ENCODE results near the gene CA10. TPM values are rescaled to one million over a fixed set of nuclear protein-coding genes. Genes with fewer than 3 reads are reported as not detected.

The CA10 gene
- total and polyA plus RNA-seq, 4 donors: not detected

DNA sequence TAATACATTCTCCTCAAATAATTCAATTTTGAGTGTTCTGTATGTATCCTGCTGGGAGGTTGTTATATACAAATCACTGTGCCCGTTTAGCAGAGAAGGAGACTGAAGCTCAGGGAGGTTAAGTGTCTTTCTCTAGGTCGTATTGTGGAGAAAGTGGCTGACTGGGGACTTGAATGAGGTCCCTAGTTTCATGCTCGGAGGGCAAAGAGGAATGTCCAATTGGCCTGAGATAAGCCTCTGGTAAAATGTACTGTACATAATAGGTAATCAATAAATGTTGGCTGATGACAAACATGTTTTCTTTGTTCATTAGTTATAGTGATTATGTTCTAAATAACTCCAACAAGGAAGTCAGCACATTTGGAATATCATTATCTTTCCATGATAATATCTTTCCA is 455.6 kb downstream of the CA10 start:
- ATAC-seq (ENCODE audit: low FRiP score): no peak
- Histone ChIP-seq H3K4me3 (ENCODE audit: low read length in 2 of 2) (no peak overlapping the region), H3K27ac (ENCODE audit: low read depth in 1 of 2, low read length in 2 of 2) (no peak overlapping the region), H3K9me3 (ENCODE audit: control insufficient read depth, low read length) (no peaks in the 10 kb centered on the region), H3K36me3 (ENCODE audit: control insufficient read depth in 1 of 2, insufficient read depth in 2 of 2, low read length in 1 of 2) (no peaks in the 10 kb centered on the region), H3K27me3 (ENCODE audit: control insufficient read depth in 1 of 2, insufficient read depth in 2 of 2, low read length in 1 of 2) (no peaks in the 10 kb centered on the region), H3K4me1 (ENCODE audit: control insufficient read depth in 1 of 2, insufficient read depth in 2 of 2, low read length in 2 of 2) (peaks cover 0 to 10% of the 10 kb centered on the region in 2 donors)
- intact Hi-C loops (cut with DNase I): no loop called here
- WGBS, 2 donors: 53% methylated on average over 3 of the region's 3 CpGs
- no peak for DNase-seq

DNA sequence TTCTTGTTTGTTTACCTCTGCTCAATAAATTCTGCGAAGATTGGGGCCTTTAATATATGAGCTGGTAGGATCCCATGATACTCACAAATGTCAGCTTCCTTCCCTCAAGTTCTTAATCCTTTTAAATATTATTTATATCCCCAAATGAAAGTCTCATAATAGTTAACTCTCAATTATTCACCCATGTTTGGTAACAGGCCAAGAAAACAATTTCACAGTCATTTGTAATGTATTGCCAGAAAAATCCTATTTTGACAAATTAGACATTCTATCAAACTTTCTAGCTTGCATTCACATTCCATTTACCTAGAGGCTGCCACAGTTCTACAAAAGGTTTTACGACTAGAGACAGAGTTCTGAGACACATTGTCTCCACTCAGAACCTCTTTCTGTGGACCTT is 457.0 kb downstream of the CA10 start:
- H3K4me1 ChIP-seq (ENCODE audit: control insufficient read depth in 1 of 2, insufficient read depth in 2 of 2, low read length in 2 of 2): peaks cover 0 to 10% of the 10 kb centered on the region in 2 donors
- H3K27ac ChIP-seq (ENCODE audit: low read depth in 1 of 2, low read length in 2 of 2): no peak overlapping the region
- WGBS, 2 donors: 57% methylated on average over 2 of the region's 2 CpGs
- H3K9me3 ChIP-seq (ENCODE audit: control insufficient read depth, low read length): no peaks in the 10 kb centered on the region
- ATAC-seq (ENCODE audit: low FRiP score): no peak
- no peaks in the 10 kb centered on the region for H3K27me3 ChIP-seq (ENCODE audit: control insufficient read depth in 1 of 2, insufficient read depth in 2 of 2, low read length in 1 of 2)
- DNase-seq: no peak
- no peak overlapping the region for H3K4me3 ChIP-seq (ENCODE audit: low read length in 2 of 2)
- intact Hi-C loops (cut with DNase I): no loop called here
- no peaks in the 10 kb centered on the region for H3K36me3 ChIP-seq (ENCODE audit: control insufficient read depth in 1 of 2, insufficient read depth in 2 of 2, low read length in 1 of 2)

DNA sequence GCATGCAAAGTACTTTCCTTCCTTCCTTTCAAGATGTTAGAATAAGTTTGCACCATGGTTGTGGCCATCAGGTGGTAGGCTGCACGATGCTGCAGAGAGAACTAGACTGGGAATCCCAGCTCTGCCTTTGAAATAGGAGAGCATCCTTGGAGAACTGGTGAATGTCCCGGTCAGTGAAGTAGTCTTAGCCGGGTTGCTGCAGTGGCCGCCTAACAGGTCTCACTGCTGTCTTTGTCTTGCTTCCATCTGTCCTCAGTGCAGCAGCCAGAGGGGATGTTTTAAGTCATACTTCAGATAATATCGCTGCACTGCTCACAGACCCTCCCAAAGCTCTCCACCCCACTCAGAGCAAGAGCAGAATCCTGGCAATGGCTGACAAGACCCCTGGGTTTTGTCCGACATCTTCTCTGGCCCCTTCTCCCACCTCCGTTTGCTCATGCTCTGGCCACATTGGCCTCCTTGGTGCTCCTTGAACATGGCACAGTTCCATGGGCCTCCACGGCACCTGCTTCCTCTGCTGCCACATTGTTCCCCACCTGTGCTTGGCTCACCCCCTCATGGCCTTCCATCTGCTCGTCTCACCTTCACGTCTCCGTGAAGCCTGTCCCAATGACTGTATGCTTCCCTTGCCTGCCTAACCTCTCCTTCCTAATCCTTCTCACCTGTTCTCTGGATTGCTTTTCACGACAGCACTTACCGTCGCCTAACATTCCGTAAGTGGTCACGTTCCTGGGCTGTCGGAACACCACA is 458.3 kb downstream of the CA10 start:
- intact Hi-C loops (cut with DNase I): no loop called here

DNA sequence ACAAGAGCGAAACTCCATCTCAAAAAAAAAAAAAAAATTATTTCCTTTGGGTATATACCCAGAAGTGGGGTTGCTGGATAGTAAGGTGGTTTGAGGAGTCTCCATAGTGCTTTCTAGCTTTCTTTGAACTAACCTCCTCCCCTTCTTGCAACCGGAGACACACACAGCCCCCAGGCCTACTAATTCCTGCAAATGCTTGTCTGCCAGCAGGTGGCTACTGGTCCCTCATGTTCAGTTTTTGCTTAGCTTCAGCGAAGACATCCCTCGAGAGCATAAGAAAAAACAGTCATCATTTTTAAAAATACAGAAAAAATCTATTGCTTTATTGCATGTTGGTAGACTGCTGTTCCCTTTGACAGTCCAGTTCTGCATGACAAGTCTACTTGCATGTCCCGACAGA is 459.2 kb downstream of the CA10 start:
- DNase-seq (no peak), ATAC-seq (ENCODE audit: low FRiP score) (no peak)
- Histone ChIP-seq H3K4me3 (ENCODE audit: low read length in 2 of 2) (no peak overlapping the region), H3K9me3 (ENCODE audit: control insufficient read depth, low read length) (no peaks in the 10 kb centered on the region), H3K36me3 (ENCODE audit: control insufficient read depth in 1 of 2, insufficient read depth in 2 of 2, low read length in 1 of 2) (no peaks in the 10 kb centered on the region), H3K27me3 (ENCODE audit: control insufficient read depth in 1 of 2, insufficient read depth in 2 of 2, low read length in 1 of 2) (no peaks in the 10 kb centered on the region), H3K27ac (ENCODE audit: low read depth in 1 of 2, low read length in 2 of 2) (no peak overlapping the region), H3K4me1 (ENCODE audit: control insufficient read depth in 1 of 2, insufficient read depth in 2 of 2, low read length in 2 of 2) (peaks cover 0 to 9% of the 10 kb centered on the region in 2 donors)
- 89 to 92% methylated on average over 5 of the region's 5 CpGs for WGBS, 2 donors
- intact Hi-C loops (cut with DNase I): no loop called here

More for the DNA sequence above, 458.3 kb downstream of the CA10 start:
- 94 to 95% methylated on average over 17 of the region's 17 CpGs for WGBS, 2 donors
- H3K4me1 ChIP-seq (ENCODE audit: control insufficient read depth in 1 of 2, insufficient read depth in 2 of 2, low read length in 2 of 2): peaks cover 0 to 10% of the 10 kb centered on the region in 2 donors
- no peak overlapping the region for H3K27ac ChIP-seq (ENCODE audit: low read depth in 1 of 2, low read length in 2 of 2)
- H3K36me3 ChIP-seq (ENCODE audit: control insufficient read depth in 1 of 2, insufficient read depth in 2 of 2, low read length in 1 of 2): no peaks in the 10 kb centered on the region
- no peak overlapping the region for H3K4me3 ChIP-seq (ENCODE audit: low read length in 2 of 2)
- H3K27me3 ChIP-seq (ENCODE audit: control insufficient read depth in 1 of 2, insufficient read depth in 2 of 2, low read length in 1 of 2): no peaks in the 10 kb centered on the region
- ATAC-seq (ENCODE audit: low FRiP score): no peak
- H3K9me3 ChIP-seq (ENCODE audit: control insufficient read depth, low read length): no peaks in the 10 kb centered on the region
- DNase-seq: no peak

DNA sequence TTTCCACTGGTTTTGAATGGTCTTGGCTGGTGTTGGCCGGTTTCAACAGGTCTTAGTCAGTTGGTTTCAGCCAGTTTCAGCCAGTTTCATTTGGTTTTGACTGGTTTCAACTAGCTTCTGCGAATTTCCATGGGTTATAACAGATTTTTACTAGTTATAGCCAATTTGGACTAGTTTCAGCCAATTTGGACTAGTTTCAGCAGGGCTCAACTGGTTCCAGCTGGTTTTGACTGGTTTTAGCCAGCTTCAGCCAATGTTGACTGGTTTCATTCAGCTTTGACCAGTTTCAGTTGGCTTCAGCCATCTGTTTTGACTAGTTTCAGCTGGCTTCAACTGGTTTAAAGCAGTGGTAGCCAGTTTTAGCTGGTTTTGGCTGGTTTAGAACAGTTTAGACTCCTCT is 465.6 kb downstream of the CA10 start:
- WGBS, 2 donors: 73 to 76% methylated on average over 2 of the region's 2 CpGs
- H3K9me3 ChIP-seq (ENCODE audit: control insufficient read depth, low read length): peaks cover 2% of the 10 kb centered on the region
- no peak overlapping the region for H3K27ac ChIP-seq (ENCODE audit: low read depth in 1 of 2, low read length in 2 of 2)
- no peaks in the 10 kb centered on the region for H3K27me3 ChIP-seq (ENCODE audit: control insufficient read depth in 1 of 2, insufficient read depth in 2 of 2, low read length in 1 of 2)
- no peaks in the 10 kb centered on the region for H3K4me1 ChIP-seq (ENCODE audit: control insufficient read depth in 1 of 2, insufficient read depth in 2 of 2, low read length in 2 of 2)
- DNase-seq (no peak), ATAC-seq (ENCODE audit: low FRiP score) (no peak)
- no peak overlapping the region for H3K4me3 ChIP-seq (ENCODE audit: low read length in 2 of 2)
- intact Hi-C loops (cut with DNase I): no loop called here
- no peaks in the 10 kb centered on the region for H3K36me3 ChIP-seq (ENCODE audit: control insufficient read depth in 1 of 2, insufficient read depth in 2 of 2, low read length in 1 of 2)

DNA sequence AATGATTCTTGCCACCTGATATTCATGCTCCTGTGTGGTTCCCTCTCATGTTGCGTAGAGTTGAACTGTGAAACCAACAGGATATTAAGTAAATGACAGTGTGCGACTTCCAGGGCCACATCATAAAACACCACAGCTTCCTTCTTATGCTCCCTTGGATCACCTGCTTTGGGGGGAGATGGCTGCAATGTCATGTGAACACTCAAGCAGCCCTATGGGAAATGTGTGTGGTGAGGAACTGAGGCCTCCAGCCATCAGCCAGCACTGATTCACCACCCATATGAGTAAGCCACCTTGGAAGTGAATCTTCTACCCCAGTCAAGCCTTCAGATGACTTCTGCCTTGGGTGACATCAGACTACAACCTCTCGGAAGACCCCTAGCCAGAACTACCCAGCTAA is 470.6 kb downstream of the CA10 start:
- no peaks in the 10 kb centered on the region for H3K36me3 ChIP-seq (ENCODE audit: control insufficient read depth in 1 of 2, insufficient read depth in 2 of 2, low read length in 1 of 2)
- H3K27me3 ChIP-seq (ENCODE audit: control insufficient read depth in 1 of 2, insufficient read depth in 2 of 2, low read length in 1 of 2): no peaks in the 10 kb centered on the region
- no peak overlapping the region for H3K27ac ChIP-seq (ENCODE audit: low read depth in 1 of 2, low read length in 2 of 2)
- no peak for ATAC-seq (ENCODE audit: low FRiP score)
- peaks cover 2% of the 10 kb centered on the region for H3K9me3 ChIP-seq (ENCODE audit: control insufficient read depth, low read length)
- WGBS, 2 donors: 83 to 87% methylated on average over 3 of the region's 3 CpGs
- no peak overlapping the region for H3K4me3 ChIP-seq (ENCODE audit: low read length in 2 of 2)
- intact Hi-C loops (cut with DNase I): no loop called here
- no peak for DNase-seq
- no peaks in the 10 kb centered on the region for H3K4me1 ChIP-seq (ENCODE audit: control insufficient read depth in 1 of 2, insufficient read depth in 2 of 2, low read length in 2 of 2)

DNA sequence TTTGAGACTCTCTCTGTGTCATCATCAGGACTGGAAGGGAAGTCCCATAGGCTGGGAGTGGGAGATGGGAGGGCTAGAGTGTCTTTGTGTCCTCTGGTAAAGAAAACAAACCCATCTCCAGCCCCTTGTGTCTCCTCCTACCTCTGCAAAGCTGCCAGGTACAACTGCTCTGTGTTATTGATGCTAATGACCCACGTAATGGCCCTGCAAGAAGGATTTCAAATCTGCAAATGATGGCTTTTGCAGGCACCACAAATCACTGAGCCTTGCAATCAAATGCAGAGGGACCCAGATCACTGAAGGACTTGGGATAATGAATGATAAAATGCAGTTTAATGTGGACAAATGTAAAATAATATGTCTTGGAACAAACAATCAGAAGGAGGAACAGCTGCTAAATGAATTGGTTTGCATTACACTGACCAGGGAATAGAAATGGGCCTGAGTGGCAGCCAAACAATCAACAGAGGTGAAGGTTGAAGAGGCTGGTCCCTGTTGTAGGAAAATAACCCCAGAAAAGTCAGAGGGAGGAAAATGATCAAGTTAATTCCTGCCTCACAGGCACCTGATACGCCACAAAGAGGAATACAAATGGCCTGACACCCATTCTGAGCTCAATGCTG is 473.1 kb downstream of the CA10 start:
- Histone ChIP-seq H3K9me3 (ENCODE audit: control insufficient read depth, low read length) (peaks cover 2% of the 10 kb centered on the region), H3K27ac (ENCODE audit: low read depth in 1 of 2, low read length in 2 of 2) (no peak overlapping the region), H3K27me3 (ENCODE audit: control insufficient read depth in 1 of 2, insufficient read depth in 2 of 2, low read length in 1 of 2) (no peaks in the 10 kb centered on the region), H3K4me1 (ENCODE audit: control insufficient read depth in 1 of 2, insufficient read depth in 2 of 2, low read length in 2 of 2) (no peaks in the 10 kb centered on the region), H3K4me3 (ENCODE audit: low read length in 2 of 2) (no peak overlapping the region), H3K36me3 (ENCODE audit: control insufficient read depth in 1 of 2, insufficient read depth in 2 of 2, low read length in 1 of 2) (no peaks in the 10 kb centered on the region)
- intact Hi-C loops (cut with DNase I): no loop called here
- WGBS, 2 donors: 54 to 68% methylated on average over 2 of the region's 2 CpGs
- no peak for ATAC-seq (ENCODE audit: low FRiP score)
- no peak for DNase-seq

DNA sequence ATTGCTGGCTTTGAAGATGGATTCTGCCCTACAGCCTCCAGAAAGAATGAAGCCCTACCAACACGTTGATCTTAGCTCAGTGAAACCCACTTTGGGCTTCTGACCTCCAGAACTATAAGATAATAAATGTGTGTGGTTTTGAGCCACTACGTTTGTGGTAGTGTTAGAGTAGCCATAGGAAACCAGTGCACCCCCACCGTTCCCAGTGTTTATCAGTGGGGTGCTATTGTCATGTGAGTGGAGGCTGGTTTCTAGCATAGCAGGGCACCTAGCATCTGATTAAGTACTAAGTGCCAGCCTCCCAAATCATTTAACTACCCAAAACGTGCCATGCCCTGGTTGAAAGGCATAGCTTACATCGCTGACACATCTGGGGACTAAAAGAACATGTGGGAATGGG is 474.3 kb downstream of the CA10 start:
- Histone ChIP-seq H3K4me1 (ENCODE audit: control insufficient read depth in 1 of 2, insufficient read depth in 2 of 2, low read length in 2 of 2) (no peaks in the 10 kb centered on the region), H3K4me3 (ENCODE audit: low read length in 2 of 2) (no peak overlapping the region), H3K36me3 (ENCODE audit: control insufficient read depth in 1 of 2, insufficient read depth in 2 of 2, low read length in 1 of 2) (no peaks in the 10 kb centered on the region), H3K27ac (ENCODE audit: low read depth in 1 of 2, low read length in 2 of 2) (no peak overlapping the region), H3K27me3 (ENCODE audit: control insufficient read depth in 1 of 2, insufficient read depth in 2 of 2, low read length in 1 of 2) (no peaks in the 10 kb centered on the region), H3K9me3 (ENCODE audit: control insufficient read depth, low read length) (peaks cover 2% of the 10 kb centered on the region)
- DNase-seq (no peak), ATAC-seq (ENCODE audit: low FRiP score) (no peak)
- intact Hi-C loops (cut with DNase I): no loop called here
- WGBS, 2 donors: 49 to 50% methylated on average over 5 of the region's 5 CpGs

DNA sequence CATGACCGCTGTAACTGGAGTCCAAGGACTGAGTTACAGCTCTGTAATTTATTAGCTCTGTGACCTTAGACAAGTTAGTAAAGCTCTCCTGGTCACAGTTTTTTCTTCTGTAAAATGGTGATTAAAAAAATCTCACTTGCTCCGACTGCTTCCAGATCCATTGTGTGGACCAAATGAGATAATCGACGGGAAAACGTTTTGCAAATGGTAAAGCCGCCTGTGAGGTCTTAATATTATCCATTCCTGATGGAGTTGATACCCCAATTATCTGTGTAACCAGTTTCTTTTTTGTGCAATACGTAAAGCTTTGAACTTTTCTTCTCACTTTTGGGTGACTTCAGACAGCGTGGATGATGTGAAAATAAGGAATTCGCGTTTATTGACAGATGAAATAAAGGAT is 475.2 kb downstream of the CA10 start:
- intact Hi-C loops (cut with DNase I): no loop called here

More for the DNA sequence above, 475.2 kb downstream of the CA10 start:
- DNase-seq (no peak), ATAC-seq (ENCODE audit: low FRiP score) (no peak)
- WGBS, 2 donors: 86 to 87% methylated on average over 10 of the region's 10 CpGs
- Histone ChIP-seq H3K9me3 (ENCODE audit: control insufficient read depth, low read length) (peaks cover 2% of the 10 kb centered on the region), H3K4me3 (ENCODE audit: low read length in 2 of 2) (no peak overlapping the region), H3K36me3 (ENCODE audit: control insufficient read depth in 1 of 2, insufficient read depth in 2 of 2, low read length in 1 of 2) (no peaks in the 10 kb centered on the region), H3K4me1 (ENCODE audit: control insufficient read depth in 1 of 2, insufficient read depth in 2 of 2, low read length in 2 of 2) (no peaks in the 10 kb centered on the region), H3K27ac (ENCODE audit: low read depth in 1 of 2, low read length in 2 of 2) (no peak overlapping the region), H3K27me3 (ENCODE audit: control insufficient read depth in 1 of 2, insufficient read depth in 2 of 2, low read length in 1 of 2) (no peaks in the 10 kb centered on the region)
